GM12864 (cell line): ENCODE results near the gene LANCL3.

Experiments used
- DNase-seq: peaks from one replicate; pipeline ENCODE4 v3.0.0-alpha.2; 2011; ENCODE audit warnings: low read depth
- H3K4me3 ChIP-seq: 2 replicates; pipeline ENCODE4 v1.5.1; 2011; ENCODE audit warnings: mild to moderate bottlenecking, low read depth, low read length, control low read depth
- TF ChIP-seq, protein P1 (sequence below): IDR thresholded peaks from 2 replicates; pipeline ENCODE4 v1.5.1; 2011; ENCODE audit warnings: low read depth, mild to moderate bottlenecking, moderate library complexity, low read length, control low read depth, inconsistent platforms; ENCODE audit errors: missing control alignments

LANCL3 gene

DNA sequence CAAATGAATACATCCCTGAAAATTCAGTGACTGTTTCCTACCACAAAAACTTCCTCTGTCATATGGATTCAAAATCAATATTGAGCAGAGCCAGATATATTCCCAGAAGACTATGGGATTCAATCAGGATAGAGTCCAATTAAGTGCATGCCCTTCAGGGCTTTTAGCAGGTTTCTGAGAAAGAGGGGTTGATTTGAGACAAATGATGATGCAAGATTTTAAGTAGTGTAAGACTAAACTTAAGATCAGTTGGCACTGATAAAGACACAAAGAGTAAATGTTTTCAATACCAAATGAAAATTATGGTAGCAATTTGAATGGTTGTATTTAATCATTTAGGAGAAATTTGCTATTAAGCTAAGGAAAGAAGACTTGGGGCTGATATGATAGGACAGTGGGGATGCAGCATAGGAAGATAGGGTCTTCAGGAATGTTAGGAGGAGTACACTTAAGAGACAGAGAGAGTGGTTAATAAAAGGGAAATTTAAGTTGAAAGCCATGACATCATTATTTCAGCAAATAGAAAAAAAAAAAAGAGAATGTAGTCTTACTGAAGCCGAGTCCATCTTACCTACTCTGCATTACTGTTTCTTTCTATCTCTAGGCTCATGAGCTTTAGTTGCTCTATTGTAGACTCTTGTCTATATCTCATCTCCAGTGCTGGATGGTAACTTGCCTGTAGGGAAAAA lies 82.1 kb downstream of the LANCL3 start:
- H3K4me3 ChIP-seq: no peak overlapping the region
- DNase-seq: no peak
- TF ChIP-seq, protein P1, sequence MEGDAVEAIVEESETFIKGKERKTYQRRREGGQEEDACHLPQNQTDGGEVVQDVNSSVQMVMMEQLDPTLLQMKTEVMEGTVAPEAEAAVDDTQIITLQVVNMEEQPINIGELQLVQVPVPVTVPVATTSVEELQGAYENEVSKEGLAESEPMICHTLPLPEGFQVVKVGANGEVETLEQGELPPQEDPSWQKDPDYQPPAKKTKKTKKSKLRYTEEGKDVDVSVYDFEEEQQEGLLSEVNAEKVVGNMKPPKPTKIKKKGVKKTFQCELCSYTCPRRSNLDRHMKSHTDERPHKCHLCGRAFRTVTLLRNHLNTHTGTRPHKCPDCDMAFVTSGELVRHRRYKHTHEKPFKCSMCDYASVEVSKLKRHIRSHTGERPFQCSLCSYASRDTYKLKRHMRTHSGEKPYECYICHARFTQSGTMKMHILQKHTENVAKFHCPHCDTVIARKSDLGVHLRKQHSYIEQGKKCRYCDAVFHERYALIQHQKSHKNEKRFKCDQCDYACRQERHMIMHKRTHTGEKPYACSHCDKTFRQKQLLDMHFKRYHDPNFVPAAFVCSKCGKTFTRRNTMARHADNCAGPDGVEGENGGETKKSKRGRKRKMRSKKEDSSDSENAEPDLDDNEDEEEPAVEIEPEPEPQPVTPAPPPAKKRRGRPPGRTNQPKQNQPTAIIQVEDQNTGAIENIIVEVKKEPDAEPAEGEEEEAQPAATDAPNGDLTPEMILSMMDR: no peak

DNA sequence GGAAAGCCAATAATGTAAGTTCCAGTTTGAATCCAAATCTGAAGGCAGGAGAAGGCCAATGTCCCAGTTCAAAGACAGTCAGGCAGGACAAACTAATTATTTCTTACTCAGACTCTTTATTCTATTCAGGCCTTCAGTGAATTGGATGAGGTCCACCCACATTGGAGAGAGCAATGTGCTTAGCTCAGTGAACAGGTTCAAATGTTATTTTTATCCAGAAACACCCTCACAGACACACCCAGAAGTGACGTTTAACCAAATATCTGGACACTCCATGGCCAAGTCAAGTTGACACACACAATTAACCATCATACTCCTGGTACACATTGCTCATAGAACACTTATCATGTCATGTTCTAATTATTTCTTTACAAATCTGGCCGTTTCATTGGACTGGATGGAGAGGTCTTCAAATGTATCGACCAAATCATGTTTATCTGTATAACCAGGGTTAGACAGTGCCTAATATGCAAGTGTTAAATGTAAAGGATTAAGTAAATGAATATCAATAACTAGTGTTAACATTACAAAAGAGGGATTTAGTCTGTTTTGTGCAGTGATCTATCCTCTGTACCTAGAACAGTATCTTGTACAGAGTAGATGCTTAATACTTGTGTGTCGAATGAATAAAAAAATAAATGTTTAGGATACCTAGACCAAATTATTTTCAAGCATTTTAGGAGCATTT lies 87.0 kb downstream of the LANCL3 start:
- DNase-seq: no peak
- no peak overlapping the region for H3K4me3 ChIP-seq
- TF ChIP-seq, protein P1: no peak

DNA sequence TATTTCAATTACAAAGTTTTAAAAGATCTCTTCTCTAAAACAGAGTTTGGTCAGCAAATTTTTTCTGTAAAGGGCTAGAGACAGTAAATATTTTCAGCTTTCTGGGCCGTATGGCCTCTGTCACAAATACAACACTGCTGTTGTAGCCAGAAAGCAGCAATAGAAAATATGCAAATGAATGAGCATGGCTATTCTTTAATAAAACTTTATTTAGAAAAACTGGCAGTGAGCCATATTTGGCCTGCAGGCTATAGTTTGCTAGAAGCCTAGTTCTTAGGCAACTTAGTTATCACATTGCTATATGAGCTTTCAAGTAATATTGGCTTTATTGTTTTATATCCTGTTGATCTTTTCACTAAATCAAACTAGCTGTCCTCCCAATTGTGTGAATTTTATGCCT lies 87.6 kb downstream of the LANCL3 start:
- DNase-seq: no peak
- TF ChIP-seq, protein P1: no peak
- no peak overlapping the region for H3K4me3 ChIP-seq

DNA sequence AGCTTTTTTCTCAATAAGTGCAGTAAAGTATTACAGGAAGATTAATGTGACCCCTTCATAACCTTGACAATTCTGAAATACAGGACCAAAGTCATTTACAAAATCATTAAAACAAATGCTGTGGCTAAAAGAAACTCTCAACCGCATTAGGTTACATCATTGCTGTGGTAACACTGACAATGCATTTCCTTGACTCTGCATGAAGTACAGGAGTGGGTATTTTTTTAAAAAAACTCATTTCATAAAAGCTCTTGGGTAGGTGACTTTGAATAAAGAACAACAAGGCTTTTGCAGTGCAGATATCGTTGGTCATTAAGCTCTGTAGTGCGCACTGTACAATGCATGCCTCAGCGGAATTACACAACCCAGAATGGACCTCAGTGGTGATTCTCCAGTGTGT lies 90.7 kb downstream of the LANCL3 start:
- DNase-seq: no peak
- TF ChIP-seq, protein P1: no peak
- no peak overlapping the region for H3K4me3 ChIP-seq

DNA sequence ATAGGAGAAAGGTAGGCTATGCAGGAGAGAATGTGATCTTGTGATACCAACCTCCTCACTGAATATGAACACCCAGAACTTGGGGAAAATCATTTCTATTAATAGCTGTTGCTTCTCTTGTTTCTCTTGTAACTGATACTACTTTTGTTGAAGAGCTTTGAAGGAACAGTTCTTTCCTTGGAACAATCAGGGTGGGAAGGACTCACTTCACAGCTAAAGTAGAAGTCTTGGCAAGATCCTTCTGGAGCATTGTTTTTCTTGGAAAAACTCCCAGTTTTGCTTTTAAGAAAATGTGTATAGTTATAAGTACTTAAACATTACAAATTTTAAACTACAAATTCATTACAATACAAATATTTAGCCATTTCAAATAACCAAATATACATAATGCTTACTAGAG lies 95.1 kb downstream of the LANCL3 start:
- no peak for DNase-seq
- H3K4me3 ChIP-seq: no peak overlapping the region
- TF ChIP-seq, protein P1: no peak

DNA sequence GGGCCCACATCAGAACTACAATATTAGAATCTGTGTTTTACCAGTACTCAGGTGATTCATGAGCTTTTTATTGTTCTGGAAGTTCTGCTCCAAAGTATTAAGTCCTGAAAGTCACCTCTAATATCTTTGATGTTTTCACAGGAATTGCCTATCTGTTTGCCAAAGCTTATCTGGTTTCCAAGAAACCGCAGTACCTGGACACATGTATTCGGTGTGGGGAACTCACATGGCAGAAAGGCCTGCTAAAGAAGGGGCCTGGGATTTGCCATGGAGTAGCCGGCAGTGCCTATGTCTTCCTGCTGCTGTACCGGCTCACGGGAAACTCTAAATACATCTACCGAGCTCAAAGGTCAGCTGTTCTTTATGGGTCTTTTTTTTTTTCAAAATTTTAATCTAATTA lies 95.7 kb downstream of the LANCL3 start:
- no peak for DNase-seq
- H3K4me3 ChIP-seq: no peak overlapping the region
- TF ChIP-seq, protein P1: no peak

DNA sequence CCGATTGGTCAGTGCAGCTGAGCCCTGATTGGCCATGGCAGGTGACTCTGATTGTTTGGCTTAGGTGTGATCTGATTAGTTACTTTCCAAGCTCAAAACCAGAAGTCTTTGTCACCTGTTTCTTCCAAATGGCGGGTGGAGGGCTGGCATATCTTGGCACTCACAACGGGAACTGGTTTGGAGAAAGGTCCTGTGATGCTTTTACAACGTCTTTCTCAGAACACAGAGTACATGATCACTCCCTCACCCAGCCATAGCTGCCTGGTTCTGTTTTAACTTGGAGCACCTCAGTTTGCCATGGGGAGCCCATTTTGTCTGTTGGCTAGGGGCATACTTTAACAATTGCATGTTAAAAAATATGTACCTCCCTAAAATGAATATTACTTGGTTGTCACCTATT lies 101.1 kb downstream of the LANCL3 start:
- TF ChIP-seq, protein P1: no peak
- H3K4me3 ChIP-seq: no peak overlapping the region
- DNase-seq: no peak
